Subcutaneous adipose tissue (tissue), 4 donors: ENCODE measurements around the gene IFITM2. TPM values are rescaled to one million over a fixed set of nuclear protein-coding genes. Genes with fewer than 3 reads are reported as not detected.

ENCODE experiments used
- CTCF ChIP-seq: fragments of 450-650 bp; IDR thresholded peaks from one replicate; pipeline ENCODE4 v1.5.1; 2016; ENCODE audit warnings: low read depth, mild to moderate bottlenecking, control low read depth, antibody characterized with exemption, moderate library complexity
- total RNA-seq, 4 donors: library from RNA; depleted of rRNA; stranded (reverse); fragments of >200 nt; gene quantifications; one replicate each; pipeline ENCODE4 v1.1.0, GENCODE V29; 2016

Gene IFITM2
- total RNA-seq, 4 donors from 2014 or later: 116 to 171 (median 144) TPM

- no peak for TF ChIP-seq CTCF
Observed at GRCh38 chr11:283405-284104, 24.1 kb upstream of the IFITM2 start.

GRCh38 chr11:284105-285020, 23.3 kb upstream of the IFITM2 start:
- TF ChIP-seq CTCF: no peak

- no peak for TF ChIP-seq CTCF
Observed at GRCh38 chr11:285021-285893, 22.4 kb upstream of the IFITM2 start.

- TF ChIP-seq CTCF: no peak
Observed at GRCh38 chr11:285894-286220, 21.8 kb upstream of the IFITM2 start.

GRCh38 chr11:287821-288477, 19.7 kb upstream of the IFITM2 start:
- TF ChIP-seq CTCF: no peak

- no peak for TF ChIP-seq CTCF
Observed at GRCh38 chr11:288478-289397, 18.9 kb upstream of the IFITM2 start, which contains the start of gene PGGHG. TSS of gene PGGHG (plus strand) at chr11:289126. CDS start at chr11:289817, 691 bp downstream.
